Measurements from ENCODE around the gene ANKHD1.

Gene ANKHD1

GRCh38 chr5:140403613-140404012 is 2.0 kb downstream of the ANKHD1 start:
- no peak for DNase-seq (ENCODE audit: extremely low read depth, insufficient read length)

GRCh38 chr5:140408750-140409241 is 7.2 kb downstream of the ANKHD1 start:
- no peak overlapping the region for H3K4me3 ChIP-seq (replicated peaks; ENCODE audit: low read depth, low read length)
- no peaks in the 10 kb centered on the region for H3K27me3 ChIP-seq (replicated peaks; ENCODE audit: control insufficient read depth, insufficient read depth, low read length)
- peaks cover 3% of the 10 kb centered on the region for H3K36me3 ChIP-seq (ENCODE audit: control insufficient read depth, insufficient read depth, low read length)
- TF ChIP-seq CTCF (IDR thresholded peaks at IDR 0.05; ENCODE audit: insufficient read depth, low read length, poor library complexity, severe bottlenecking): no peak
- DNase-seq (ENCODE audit: extremely low read depth, insufficient read length): no peak

More at GRCh38 chr5:140403613-140404012, 2.0 kb downstream of the ANKHD1 start:
- H3K4me3 ChIP-seq (replicated peaks; ENCODE audit: low read depth, low read length): peak overlapping the region; percentile 98
- no peaks in the 10 kb centered on the region for H3K27me3 ChIP-seq (replicated peaks; ENCODE audit: control insufficient read depth, insufficient read depth, low read length)
- no peak for TF ChIP-seq CTCF (IDR thresholded peaks at IDR 0.05; ENCODE audit: insufficient read depth, low read length, poor library complexity, severe bottlenecking)
- H3K36me3 ChIP-seq (ENCODE audit: control insufficient read depth, insufficient read depth, low read length): peaks cover 3% of the 10 kb centered on the region

DNA sequence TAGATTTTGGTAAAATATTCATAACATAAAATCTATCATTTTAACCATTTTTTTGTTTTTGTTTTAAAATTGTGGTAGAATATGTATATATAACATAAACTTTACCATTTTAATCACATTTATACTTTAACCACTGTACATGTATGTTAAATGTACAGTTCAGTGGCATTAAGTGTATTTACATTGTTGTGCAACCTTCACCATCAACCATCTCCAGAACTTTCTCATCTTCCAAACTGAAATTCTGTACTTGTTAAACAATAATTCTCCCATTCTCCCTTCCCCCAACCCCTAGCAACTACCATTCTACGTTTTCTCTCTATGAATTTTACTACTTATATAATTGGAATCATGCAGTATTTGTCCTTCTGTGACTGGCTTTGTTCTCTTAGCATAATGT is 11.6 kb downstream of the ANKHD1 start:
- TF ChIP-seq CTCF (IDR thresholded peaks at IDR 0.05; ENCODE audit: insufficient read depth, low read length, poor library complexity, severe bottlenecking): no peak
- no peaks in the 10 kb centered on the region for H3K27me3 ChIP-seq (replicated peaks; ENCODE audit: control insufficient read depth, insufficient read depth, low read length)
- no peak overlapping the region for H3K4me3 ChIP-seq (replicated peaks; ENCODE audit: low read depth, low read length)
- H3K36me3 ChIP-seq (ENCODE audit: control insufficient read depth, insufficient read depth, low read length): no peaks in the 10 kb centered on the region; the same call in 1 of the 2 replicates
- DNase-seq (ENCODE audit: extremely low read depth, insufficient read length): no peak

DNA sequence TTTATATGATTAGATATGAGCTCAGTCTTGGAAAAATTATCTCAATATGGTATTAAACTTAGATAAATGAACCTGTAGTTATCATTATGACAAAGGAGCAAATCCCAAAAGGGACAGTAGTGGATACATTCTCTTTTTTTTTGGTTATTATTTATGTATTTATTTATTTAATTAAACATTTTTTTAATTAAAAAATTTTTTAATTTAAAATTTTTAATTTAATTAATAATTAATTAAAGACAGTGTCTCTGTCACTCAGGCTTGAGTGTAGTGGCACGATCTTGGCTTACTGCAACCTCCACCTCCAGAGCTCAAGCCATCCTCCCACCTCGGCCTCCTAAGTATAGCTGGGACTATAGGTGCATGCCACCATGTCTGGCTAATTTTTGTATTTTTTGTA is 15.6 kb downstream of the ANKHD1 start:
- no peak for DNase-seq (ENCODE audit: extremely low read depth, insufficient read length)
- Histone ChIP-seq H3K4me3 (replicated peaks; ENCODE audit: low read depth, low read length) (no peak overlapping the region), H3K27me3 (replicated peaks; ENCODE audit: control insufficient read depth, insufficient read depth, low read length) (no peaks in the 10 kb centered on the region), H3K36me3 (ENCODE audit: control insufficient read depth, insufficient read depth, low read length) (no peaks in the 10 kb centered on the region; the same call in 1 of the 2 replicates)
- TF ChIP-seq CTCF (IDR thresholded peaks at IDR 0.05; ENCODE audit: insufficient read depth, low read length, poor library complexity, severe bottlenecking): no peak

GRCh38 chr5:140418862-140419520 is 17.4 kb downstream of the ANKHD1 start:
- Histone ChIP-seq H3K27me3 (replicated peaks; ENCODE audit: control insufficient read depth, insufficient read depth, low read length) (no peaks in the 10 kb centered on the region), H3K4me3 (replicated peaks; ENCODE audit: low read depth, low read length) (no peak overlapping the region), H3K36me3 (ENCODE audit: control insufficient read depth, insufficient read depth, low read length) (no peaks in the 10 kb centered on the region; the same call in 1 of the 2 replicates)
- no peak for TF ChIP-seq CTCF (IDR thresholded peaks at IDR 0.05; ENCODE audit: insufficient read depth, low read length, poor library complexity, severe bottlenecking)
- DNase-seq (ENCODE audit: extremely low read depth, insufficient read length): no peak

Measured in GM06990 (cell line).